AG04450 (cell line): ENCODE measurements around the gene FHIT. TPM values are rescaled to one million over a fixed set of nuclear protein-coding genes. Genes with fewer than 3 reads are reported as not detected.

Experiments used
- CTCF ChIA-PET: fragments of 300-600, 350-600 bp; formaldehyde crosslinking; extraction: SDS; loops from one replicate; lab custom pipeline; 2022; ENCODE audit warnings: antibody characterized with exemption, inconsistent platforms; lab: Charles Lee
- POLR2A ChIA-PET: fragments of 350-600 bp; formaldehyde crosslinking; extraction: SDS; loops from one replicate; lab custom pipeline; 2021; ENCODE audit warnings: antibody characterized with exemption, inconsistent platforms; lab: Yijun Ruan, JAX
- DNase-seq: peaks from one replicate; pipeline ENCODE4 v3.0.0-alpha.2; 2011; ENCODE audit warnings: low read depth, low spot score
- H3K27ac ChIP-seq: one replicate; pipeline ENCODE4 v1.5.1; 2012; ENCODE audit warnings: low read depth, low read length, control low read depth
- H3K27me3 ChIP-seq: one replicate; pipeline ENCODE4 v1.6.0; 2012; ENCODE audit warnings: low read length; ENCODE audit not compliant: control insufficient read depth, insufficient read depth
- H3K4me3 ChIP-seq: 2 replicates; pipeline ENCODE4 v1.5.1; 2011; ENCODE audit warnings: mild to moderate bottlenecking, low read depth, low read length, control low read depth
- H3K9me3 ChIP-seq: 2 replicates; pipeline ENCODE4 v1.5.1; 2012; ENCODE audit warnings: low read length; ENCODE audit not compliant: control insufficient read depth, insufficient read depth
- CTCF ChIP-seq: IDR thresholded peaks from 2 replicates; pipeline ENCODE4 v1.5.1; 2011; ENCODE audit warnings: low read depth, low read length, control low read depth, inconsistent platforms
- polyA plus RNA-seq: library from polyadenylated mRNA; depleted of rRNA; stranded (reverse); fragments of >200 nt; gene quantifications from 2 replicates; pipeline ENCODE4 v1.2.3, GENCODE V29; 2011

The FHIT gene
- polyA plus RNA-seq, 1 experiment = 0.17 TPM

GRCh38 chr3:60206206-60206605 is 1045.0 kb downstream of the FHIT start:
- Histone ChIP-seq H3K27ac (no peak overlapping the region), H3K4me3 (no peak overlapping the region), H3K27me3 (no peaks in the 10 kb centered on the region), H3K9me3 (no peaks in the 10 kb centered on the region)
- no peak for TF ChIP-seq CTCF
- CTCF ChIA-PET = interaction anchor here (0.8 kb wide), 1 partner anchor 11 kb away, joined by 3 read pairs; no protein-coding TSS in a partner anchor
- no peak for DNase-seq
- POLR2A ChIA-PET = no interaction called here

GRCh38 chr3:60202052-60202726 is 1049.1 kb downstream of the FHIT start:
- ChIA-PET CTCF (no interaction called here), POLR2A (no interaction called here)
- Histone ChIP-seq H3K27ac (no peak overlapping the region), H3K4me3 (no peak overlapping the region), H3K27me3 (no peaks in the 10 kb centered on the region), H3K9me3 (no peaks in the 10 kb centered on the region)
- TF ChIP-seq CTCF = no peak
- DNase-seq = no peak

- Histone ChIP-seq H3K27ac (no peak overlapping the region), H3K27me3 (no peaks in the 10 kb centered on the region), H3K4me3 (no peak overlapping the region), H3K9me3 (no peaks in the 10 kb centered on the region)
- no peak for TF ChIP-seq CTCF
- ChIA-PET POLR2A (no interaction called here), CTCF (no interaction called here)
- no peak for DNase-seq
Observed at GRCh38 chr3:60199306-60199705, 1051.9 kb downstream of the FHIT start.

- H3K27me3 ChIP-seq = no peaks in the 10 kb centered on the region
- H3K4me3 ChIP-seq = no peak overlapping the region
- no peak for TF ChIP-seq CTCF
- ChIA-PET CTCF (no interaction called here), POLR2A (no interaction called here)
- no peaks in the 10 kb centered on the region for H3K9me3 ChIP-seq
- no peak for DNase-seq
- no peak overlapping the region for H3K27ac ChIP-seq
Observed at GRCh38 chr3:60198179-60198720, 1053.0 kb downstream of the FHIT start.
